HG02840 (cell line): Measurements from ENCODE around the gene MYO3B.

Experiments
- ATAC-seq: cut with Tn5 transposase; IDR thresholded peaks from one replicate; pipeline ENCODE4 v1.9.1; 2021; ENCODE audit warnings: mild to moderate bottlenecking, moderate library complexity, moderate number of reproducible peaks; ENCODE audit not compliant: unreplicated experiment, low FRiP score

Gene MYO3B

DNA sequence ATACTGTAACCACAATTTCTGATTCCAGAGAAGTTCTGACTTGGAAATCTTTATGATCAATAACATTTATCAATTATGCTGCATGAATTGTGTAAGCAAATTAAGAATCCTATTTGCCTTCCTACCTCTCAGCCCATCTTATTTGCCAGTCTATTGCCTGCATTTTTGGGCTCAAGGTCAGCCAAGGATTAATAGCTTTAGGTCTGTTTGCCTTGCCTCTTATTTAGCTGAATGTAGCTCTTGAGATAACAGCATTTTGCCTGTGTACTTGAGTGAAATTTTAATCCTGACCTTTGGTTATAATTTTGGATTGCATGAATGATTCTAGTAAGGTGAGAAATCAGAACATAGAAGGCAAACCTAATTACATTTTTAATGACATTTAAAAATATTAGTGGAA lies 51.2 kb downstream of the MYO3B start:
- no peak for ATAC-seq

DNA sequence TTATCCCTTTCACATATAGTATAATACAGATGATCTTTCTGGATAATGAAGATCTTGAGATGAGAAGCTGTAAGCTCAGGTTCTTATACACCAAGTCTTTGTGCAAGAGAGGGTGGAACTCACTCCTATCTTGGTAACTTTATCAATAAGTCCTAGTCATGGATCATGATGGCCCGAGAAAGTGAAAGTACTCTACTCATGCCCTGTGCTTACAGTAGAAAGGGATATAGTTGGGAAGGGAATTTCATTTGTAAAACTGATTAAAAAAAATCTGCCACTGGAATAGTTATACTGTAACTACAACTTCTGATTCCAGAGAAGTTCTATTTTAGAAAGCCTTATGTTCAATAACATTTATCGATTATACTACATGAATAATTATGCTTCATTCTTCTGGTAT lies 51.8 kb downstream of the MYO3B start:
- ATAC-seq, result no peak

DNA sequence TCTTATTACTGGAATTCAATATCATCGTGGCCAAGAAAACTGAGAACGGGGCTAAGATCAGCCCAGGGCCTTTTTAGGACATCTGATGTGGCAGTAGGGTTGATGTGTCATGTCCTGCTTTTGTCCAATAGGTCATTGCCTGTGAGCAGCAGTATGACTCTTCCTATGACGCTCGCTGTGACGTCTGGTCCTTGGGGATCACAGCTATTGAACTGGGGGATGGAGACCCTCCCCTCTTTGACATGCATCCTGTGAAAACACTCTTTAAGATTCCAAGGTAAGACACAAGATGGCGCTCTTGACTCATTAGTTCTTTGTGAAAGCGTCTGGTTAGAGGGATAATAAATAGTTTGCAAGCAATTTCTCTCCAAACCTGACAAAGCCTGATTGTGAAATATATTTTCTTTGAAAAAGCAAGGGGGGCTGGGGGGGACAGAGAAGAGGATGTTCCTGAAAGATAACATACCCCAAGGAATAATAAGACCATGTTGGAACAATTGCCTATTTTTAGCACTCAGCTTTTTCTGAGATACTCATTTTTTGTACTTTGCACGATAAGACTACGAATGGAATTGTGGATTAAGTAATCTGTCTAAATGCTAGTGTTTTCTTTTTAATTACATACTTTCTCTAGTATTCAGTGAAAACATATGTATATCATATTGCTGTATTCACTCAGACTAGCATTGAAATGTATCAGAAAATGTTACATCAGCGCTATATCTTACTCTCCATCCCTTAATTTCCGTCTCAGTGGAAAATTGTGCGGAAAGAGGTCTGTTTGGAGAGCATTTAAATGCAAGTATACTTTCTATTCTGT lies 58.1 kb downstream of the MYO3B start:
- ATAC-seq, result no peak

DNA sequence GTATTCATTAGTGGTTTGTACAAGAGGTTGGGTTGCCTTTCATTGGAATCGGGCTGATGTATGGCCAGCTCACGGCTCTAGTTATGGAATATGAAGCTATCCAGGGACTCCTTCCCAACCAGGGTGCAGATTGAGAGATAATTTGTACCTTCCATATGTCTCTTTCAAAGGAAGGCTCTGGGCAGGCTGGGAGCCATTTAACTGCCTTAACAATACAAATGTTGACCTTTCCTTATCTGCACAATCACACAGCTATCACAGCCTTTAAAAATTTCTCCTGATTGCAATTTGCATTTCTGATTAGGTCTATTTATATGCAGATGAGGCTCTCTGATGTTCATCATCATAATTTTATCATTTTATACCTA lies 58.7 kb downstream of the MYO3B start:
- ATAC-seq, result no peak

DNA sequence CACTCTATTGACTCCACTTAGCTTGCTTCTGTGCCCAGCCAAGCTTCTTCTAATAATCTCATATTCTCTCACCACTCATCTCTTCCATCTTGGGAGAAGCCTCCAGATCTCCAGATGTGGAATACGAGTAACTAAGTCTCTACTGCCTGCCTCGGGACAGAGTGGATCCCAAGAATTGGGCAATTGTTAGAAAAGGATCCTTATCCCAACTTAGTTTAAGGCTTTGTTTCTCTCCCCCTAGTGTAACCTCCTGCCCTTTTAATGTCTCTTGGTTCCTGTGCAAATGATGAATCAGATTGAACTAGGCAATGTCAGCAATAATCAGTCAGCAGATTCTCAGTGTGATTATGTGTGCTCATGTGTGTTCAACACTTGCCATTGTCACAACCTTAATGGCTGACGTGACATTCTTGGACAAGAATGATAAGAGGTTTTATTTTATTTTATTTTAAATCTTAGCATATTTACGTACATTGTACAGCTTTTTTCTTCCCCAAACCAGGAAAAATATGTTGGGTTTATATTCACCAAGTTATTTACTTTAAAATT lies 59.7 kb downstream of the MYO3B start:
- ATAC-seq, result no peak

GRCh38 chr2:170238776-170239175 lies 60.8 kb downstream of the MYO3B start:
- no peak for ATAC-seq

DNA sequence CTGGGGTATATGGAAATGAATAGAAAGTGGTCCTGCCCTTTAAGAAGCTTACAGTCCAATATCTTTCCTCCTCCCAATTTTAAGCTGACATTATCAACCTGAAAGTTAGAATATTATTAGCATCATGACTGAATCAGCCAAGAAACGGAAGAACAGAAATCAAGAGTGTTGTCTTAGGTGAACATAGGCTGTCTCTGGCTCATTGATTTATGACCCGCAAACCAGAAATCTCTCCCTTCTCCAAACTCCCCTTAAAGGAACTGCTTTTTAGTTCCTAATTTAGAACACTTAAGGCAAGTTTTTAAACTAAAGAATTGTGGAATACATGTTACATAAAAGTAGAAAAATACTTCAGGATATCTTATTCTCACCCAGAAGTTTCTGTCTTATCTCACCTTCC lies 62.7 kb downstream of the MYO3B start:
- no peak for ATAC-seq

DNA sequence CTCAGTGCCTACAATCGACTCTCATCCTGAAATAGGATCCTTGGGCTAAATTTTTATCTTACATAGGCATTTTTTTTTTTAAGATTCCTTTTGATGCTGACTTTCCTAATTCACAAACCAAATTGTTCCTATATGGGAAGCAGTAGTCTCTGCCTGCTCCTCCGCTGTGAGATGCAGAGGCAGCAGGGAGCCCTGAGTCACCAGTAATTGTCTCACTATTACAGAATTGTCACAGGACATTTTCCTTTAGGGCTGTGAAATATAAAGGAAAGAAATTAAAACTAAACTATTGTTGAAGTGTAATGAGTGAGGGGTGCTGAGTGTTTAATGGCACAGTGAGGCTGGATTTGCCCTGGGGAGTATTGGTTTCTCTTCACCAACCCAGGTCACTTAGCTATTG lies 63.8 kb downstream of the MYO3B start:
- no peak for ATAC-seq

DNA sequence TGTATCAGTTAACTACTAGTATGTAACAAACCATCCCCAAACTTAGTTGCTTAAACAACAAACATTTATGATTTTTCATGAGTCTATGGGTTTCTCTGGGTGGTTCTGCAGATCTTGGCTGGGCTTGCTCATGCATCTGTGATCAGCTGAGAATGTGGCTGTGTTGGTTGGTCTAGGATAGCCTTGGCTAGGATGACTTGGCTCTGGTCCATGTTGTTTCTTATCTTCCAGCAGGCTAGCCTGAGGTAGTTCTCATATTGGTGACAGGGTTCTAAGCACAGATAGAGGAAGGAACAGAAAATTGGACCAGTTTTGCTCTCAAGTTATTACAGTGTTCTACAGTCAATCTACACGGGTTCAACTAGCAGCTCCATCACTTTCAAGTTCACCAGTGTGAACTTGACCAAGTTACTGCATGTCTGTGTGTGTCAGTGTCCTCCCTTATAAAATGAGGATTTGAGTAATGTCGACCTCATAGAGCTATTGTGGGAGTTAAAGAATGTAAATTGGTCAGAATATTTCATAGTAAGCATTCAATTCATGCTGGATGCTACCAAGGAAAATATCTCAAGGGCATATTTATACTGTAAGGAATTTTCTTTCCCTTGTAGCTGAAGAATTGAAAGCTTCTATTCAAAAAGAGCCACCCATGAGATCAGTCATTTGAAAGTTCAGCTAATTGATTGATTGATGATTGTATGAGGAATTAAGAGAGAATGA lies 65.3 kb downstream of the MYO3B start:
- ATAC-seq, result no peak

DNA sequence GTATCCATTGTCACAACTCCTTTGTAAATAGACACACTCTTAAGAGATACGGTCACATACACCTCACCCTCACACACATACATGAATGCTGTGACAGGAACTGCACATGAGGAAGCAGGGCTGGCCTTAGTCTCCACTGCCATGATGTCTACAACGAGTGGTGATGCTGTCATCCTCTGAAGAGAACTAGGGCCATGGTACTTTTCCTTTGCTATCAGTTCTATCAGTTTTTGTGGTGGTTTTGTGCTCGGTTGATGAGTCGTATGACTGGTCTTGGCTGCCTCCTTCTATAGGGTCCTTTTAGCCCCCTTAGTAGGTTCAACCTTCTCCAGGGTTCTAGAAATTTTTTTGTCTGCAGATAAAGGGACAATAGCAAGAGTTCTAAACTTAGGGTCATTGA lies 66.0 kb downstream of the MYO3B start:
- no peak for ATAC-seq

GRCh38 chr2:170244555-170244954 lies 66.6 kb downstream of the MYO3B start:
- no peak for ATAC-seq

GRCh38 chr2:170245312-170245711 lies 67.4 kb downstream of the MYO3B start:
- ATAC-seq, result no peak

- ATAC-seq, result no peak
These were observed 69.4 kb downstream of the MYO3B start for GRCh38 chr2:170247333-170247732.

DNA sequence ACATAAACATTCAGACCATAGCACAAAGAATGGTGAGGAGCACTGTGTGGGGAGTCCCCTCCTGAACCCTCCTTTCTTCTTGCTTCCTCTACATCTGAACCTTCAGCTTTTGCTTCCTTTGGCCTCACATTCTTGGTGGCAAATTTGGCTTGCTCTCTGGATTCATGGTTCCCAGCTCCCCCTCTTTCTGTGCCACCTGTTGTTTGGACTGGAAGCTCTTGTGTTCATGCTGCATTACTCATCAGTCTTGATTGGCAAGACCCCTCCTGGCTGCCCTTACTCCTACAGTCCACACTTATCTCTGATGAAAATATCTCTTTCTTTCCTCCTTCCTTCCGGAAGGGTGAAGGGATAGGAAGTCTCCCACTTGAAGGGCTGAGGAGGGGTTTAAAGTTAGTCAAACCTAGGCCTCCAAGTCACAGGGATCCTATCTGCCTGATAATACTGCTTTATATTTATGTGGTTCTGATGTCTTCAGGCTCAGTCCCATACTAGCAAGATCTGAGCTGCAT lies 70.0 kb downstream of the MYO3B start:
- no peak for ATAC-seq

DNA sequence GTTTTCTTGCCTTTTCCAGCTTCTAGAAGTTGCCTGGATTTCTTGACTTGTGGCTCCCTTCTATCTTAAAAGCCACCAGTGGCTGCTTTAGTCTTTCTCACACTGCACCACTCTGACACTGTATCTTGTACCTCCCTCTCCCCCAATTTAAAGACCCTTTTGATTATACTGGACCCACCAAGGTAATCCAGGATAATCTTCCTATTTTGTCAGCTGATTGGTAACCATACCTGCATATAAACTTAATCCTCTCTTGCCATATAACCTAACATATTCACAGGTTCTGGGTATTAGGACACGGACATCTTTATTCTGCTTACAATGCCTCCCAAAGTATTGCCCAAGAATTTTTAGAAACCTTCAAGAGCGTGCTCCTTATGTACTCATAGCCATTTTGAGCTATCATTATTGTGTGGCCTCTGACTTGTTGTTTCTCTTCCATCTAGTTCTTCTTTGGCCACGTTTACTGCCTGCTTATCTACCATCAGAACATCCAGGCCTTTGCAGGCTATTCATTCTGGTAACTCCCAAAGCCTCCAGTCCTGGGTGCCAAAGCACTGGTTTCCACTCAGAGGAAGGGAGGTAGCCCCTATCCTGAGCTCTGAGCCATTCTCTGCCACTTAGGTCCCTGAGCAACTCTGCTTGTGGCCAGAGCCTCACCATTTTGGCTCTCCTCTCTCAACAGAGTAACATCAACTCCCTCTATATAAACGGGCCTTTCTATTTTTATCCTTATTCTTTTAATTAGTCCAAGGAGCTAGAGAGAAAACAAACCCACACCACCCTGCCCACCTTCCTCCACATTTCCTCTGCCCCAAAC lies 70.8 kb downstream of the MYO3B start:
- no peak for ATAC-seq

- ATAC-seq, result no peak
These were observed 71.8 kb downstream of the MYO3B start for GRCh38 chr2:170249761-170250160.

DNA sequence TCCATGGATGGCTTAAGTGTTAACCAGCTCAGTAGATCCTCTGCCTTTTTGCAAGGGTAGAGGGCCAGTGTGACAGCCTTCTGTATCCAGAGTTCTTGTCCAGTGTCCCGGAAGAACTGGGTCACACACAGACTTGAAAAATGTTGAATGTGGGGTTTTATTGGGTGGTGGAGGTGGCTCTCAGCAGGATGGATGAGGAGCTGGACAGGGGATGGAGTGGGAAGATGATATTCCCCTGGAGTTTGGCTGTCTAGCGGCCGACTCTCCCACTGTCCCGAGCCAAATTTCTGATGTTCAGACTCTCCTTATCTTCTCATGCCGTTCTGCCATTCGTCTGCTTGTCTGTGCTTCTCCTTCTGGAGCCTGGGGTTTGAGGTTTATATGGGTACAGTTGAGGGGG lies 72.6 kb downstream of the MYO3B start:
- no peak for ATAC-seq

- ATAC-seq, result no peak
These were observed 74.5 kb downstream of the MYO3B start for GRCh38 chr2:170252414-170252813.

GRCh38 chr2:170253721-170254230 lies 75.8 kb downstream of the MYO3B start:
- no peak for ATAC-seq

DNA sequence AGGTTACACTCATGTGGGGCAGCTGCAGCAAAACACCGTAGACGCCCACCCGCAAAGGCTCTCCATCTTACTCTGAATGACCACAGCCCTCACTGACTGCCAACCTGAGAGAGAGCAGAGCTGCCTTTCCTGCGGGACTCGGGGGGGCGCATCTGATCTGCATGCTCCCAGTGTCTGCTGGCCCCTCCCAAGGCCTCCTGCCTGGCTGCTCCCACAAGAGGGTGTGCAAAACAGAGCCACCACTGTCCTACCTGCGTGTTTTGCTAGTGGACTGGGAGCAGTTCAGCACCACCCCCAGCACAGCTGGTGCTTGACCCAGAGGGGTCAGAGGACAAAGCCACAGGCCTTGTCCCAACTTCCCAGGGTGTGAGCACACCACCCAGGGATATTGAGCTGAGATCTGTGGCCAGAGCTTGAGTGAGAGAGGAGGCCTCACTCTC lies 76.4 kb downstream of the MYO3B start:
- ATAC-seq, result no peak
